Measurements from ENCODE around the gene NUP43.
A peak's percentile ranks its signal among the peaks of the same experiment; 100 is the strongest.

The NUP43 gene

GRCh38 chr6:149725785-149726184, 20.5 kb downstream of the NUP43 start:
- H3K4me3 Mint-ChIP-seq = no peak overlapping the region
- peaks cover 4% of the 10 kb centered on the region for H3K36me3 Mint-ChIP-seq
- peaks cover 18% of the 10 kb centered on the region for H3K4me1 Mint-ChIP-seq (ENCODE audit: low read depth)
- no peaks in the 10 kb centered on the region for H3K27me3 Mint-ChIP-seq
- no peak overlapping the region for H3K27ac Mint-ChIP-seq
- H3K9me3 Mint-ChIP-seq (ENCODE audit: low read depth) = no peaks in the 10 kb centered on the region

GRCh38 chr6:149723771-149724417, 22.4 kb downstream of the NUP43 start:
- peaks cover 19% of the 10 kb centered on the region for H3K4me1 Mint-ChIP-seq (ENCODE audit: low read depth)
- H3K27ac Mint-ChIP-seq = no peak overlapping the region
- no peaks in the 10 kb centered on the region for H3K9me3 Mint-ChIP-seq (ENCODE audit: low read depth)

DNA sequence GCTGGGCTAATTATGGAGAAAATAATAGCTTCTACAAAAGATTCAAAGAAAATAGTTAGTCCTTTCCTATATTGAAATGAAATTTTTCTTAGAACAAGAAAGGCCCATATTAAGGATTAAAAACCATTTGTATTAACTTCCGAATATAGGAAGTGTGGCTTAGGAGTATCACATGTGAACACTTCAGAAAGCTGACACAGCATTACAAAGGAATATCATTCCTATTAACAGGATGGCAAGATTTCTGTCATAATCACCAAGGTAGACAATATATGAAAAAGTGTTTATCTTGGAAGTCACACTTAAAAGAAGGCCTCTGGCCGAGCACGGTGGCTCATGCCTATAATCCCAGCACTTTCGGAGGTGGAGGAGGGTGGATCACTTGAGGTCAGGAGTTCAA, 23.1 kb downstream of the NUP43 start:
- Mint-ChIP-seq H3K4me3 (no peak overlapping the region), H3K4me1 (ENCODE audit: low read depth) (peaks cover 18% of the 10 kb centered on the region), H3K36me3 (no peaks in the 10 kb centered on the region), H3K27ac (no peak overlapping the region), H3K9me3 (ENCODE audit: low read depth) (no peaks in the 10 kb centered on the region), H3K27me3 (no peaks in the 10 kb centered on the region)

More at GRCh38 chr6:149723771-149724417, 22.4 kb downstream of the NUP43 start:
- H3K36me3 Mint-ChIP-seq = peaks cover 4% of the 10 kb centered on the region
- H3K4me3 Mint-ChIP-seq = no peak overlapping the region
- no peaks in the 10 kb centered on the region for H3K27me3 Mint-ChIP-seq

DNA sequence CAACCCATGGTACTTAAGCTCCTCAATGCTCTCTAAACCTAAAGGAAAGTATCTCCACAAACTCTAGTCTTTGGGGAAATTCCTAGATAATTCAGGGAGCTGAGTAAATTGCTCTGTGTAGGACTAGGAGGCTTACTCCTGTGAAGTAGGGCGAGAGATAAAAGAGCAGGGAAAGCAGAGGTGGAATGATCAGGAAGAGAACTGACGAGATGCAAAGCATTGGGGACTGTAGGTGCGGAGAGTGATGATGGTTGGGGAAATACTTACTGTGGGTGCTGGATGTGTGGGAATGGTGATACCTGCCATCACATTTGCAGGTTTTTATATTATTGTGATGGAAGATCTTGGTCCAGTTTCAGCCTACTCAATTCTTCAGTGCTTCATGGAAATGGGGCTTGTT, 26.8 kb downstream of the NUP43 start:
- peak overlapping the region; percentile 38 for H3K4me3 Mint-ChIP-seq
- no peaks in the 10 kb centered on the region for H3K27me3 Mint-ChIP-seq
- H3K27ac Mint-ChIP-seq = peak overlapping the region; percentile 37

DNA sequence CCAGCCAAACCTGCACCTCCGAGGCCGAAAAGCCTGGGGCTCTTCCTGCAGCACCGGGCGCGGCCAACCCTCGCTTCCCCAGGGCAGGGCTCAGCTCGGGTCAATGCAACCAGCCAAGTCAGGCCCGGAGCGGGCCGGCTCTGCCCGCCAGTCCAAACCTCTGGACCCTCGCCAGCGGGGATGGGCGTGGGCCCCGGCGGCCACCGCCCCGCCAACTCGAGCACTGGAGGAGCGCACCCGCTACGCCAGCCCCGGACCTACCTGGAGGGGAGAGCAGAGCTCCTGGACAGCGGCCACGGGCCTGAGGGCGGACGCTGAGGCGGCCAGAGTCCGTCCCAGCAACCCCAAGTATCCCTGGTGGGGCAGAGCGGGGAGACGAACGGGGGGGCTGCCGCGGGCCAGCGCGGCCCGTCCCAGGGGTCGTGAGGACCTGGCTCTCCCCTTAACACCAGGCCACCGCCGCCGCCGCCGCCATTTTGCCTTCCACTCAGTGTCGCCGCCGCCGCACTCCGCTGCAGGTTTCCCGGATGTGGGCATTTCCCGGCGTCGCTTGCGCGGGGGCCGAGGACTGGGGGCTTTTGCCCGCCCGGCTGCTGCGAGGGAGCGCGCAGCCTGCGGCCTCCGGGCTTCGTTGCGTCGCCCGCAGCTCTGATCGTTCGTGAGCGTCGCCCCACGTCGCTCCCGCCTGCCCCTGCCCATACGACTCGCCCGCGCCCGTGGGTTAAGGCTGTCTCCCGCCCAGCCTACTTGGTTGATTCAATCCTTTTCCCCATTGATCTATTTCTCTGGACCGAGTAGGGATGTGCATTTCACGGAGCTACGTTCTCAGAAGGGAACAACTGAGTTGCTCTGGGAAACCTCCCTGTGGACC, 28.5 kb downstream of the NUP43 start, which contains the start of gene LATS1:
Gene LATS1, minus strand, starts transcription at position 514 of the 871 bp plus-strand sequence. CDS start 15,975 bp downstream, outside the sequence.
- Mint-ChIP-seq H3K36me3 (peaks cover 2% of the 10 kb centered on the region), H3K27me3 (no peaks in the 10 kb centered on the region), H3K27ac (peak within 1 kb of the TSS; percentile 94), H3K9me3 (ENCODE audit: low read depth) (no peaks in the 10 kb centered on the region), H3K4me1 (ENCODE audit: low read depth) (peaks cover 39% of the 10 kb centered on the region), H3K4me3 (peak within 1 kb of the TSS; percentile 97)

More for the DNA sequence above, 26.8 kb downstream of the NUP43 start:
- Mint-ChIP-seq H3K4me1 (ENCODE audit: low read depth) (peaks cover 35% of the 10 kb centered on the region), H3K9me3 (ENCODE audit: low read depth) (no peaks in the 10 kb centered on the region), H3K36me3 (no peaks in the 10 kb centered on the region)

GRCh38 chr6:149717255-149717587, 29.1 kb downstream of the NUP43 start:
- Mint-ChIP-seq H3K9me3 (ENCODE audit: low read depth) (no peaks in the 10 kb centered on the region), H3K27me3 (no peaks in the 10 kb centered on the region), H3K4me1 (ENCODE audit: low read depth) (peaks cover 39% of the 10 kb centered on the region), H3K27ac (peak overlapping the region; percentile 94), H3K4me3 (peak overlapping the region; percentile 97), H3K36me3 (peaks cover 2% of the 10 kb centered on the region)

- no peaks in the 10 kb centered on the region for H3K27me3 Mint-ChIP-seq
- H3K9me3 Mint-ChIP-seq (ENCODE audit: low read depth) = no peaks in the 10 kb centered on the region
- peaks cover 2% of the 10 kb centered on the region for H3K36me3 Mint-ChIP-seq
- peak overlapping the region; percentile 94 for H3K27ac Mint-ChIP-seq
- H3K4me3 Mint-ChIP-seq = peak overlapping the region; percentile 97
- peaks cover 43% of the 10 kb centered on the region for H3K4me1 Mint-ChIP-seq (ENCODE audit: low read depth)
These were observed 30.0 kb downstream of the NUP43 start for GRCh38 chr6:149716181-149716963.

GRCh38 chr6:149714442-149714841, 31.9 kb downstream of the NUP43 start:
- no peaks in the 10 kb centered on the region for H3K9me3 Mint-ChIP-seq (ENCODE audit: low read depth)
- no peak overlapping the region for H3K4me3 Mint-ChIP-seq
- peaks cover 2% of the 10 kb centered on the region for H3K36me3 Mint-ChIP-seq
- H3K4me1 Mint-ChIP-seq (ENCODE audit: low read depth) = peaks cover 53% of the 10 kb centered on the region
- no peaks in the 10 kb centered on the region for H3K27me3 Mint-ChIP-seq
- H3K27ac Mint-ChIP-seq = no peak overlapping the region

DNA sequence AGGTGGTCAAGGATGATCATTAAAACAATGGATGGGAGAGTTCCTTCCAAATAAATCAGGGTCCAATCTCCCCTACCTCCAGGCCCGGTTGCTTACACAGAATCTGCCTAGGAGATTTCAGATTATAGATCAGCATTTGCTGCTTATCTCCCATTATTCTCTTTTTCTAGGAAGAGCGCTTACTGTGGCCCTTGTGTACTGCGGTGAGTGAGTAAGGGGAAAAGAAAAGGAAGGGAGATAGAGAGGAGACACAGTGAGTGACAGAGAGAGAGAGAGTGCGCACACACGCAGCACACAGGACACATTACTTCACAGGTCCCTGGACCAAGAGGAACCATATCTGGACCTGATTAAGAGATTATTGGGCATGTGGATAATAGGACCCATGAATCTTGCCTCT, 34.6 kb downstream of the NUP43 start:
- no peaks in the 10 kb centered on the region for H3K9me3 Mint-ChIP-seq (ENCODE audit: low read depth)
- peaks cover 62% of the 10 kb centered on the region for H3K4me1 Mint-ChIP-seq (ENCODE audit: low read depth)
- peak overlapping the region; percentile 28 for H3K4me3 Mint-ChIP-seq
- peaks cover 2% of the 10 kb centered on the region for H3K36me3 Mint-ChIP-seq
- H3K27ac Mint-ChIP-seq = peak overlapping the region; percentile 66
- H3K27me3 Mint-ChIP-seq = no peaks in the 10 kb centered on the region

GRCh38 chr6:149701714-149702113, 44.6 kb downstream of the NUP43 start:
- Mint-ChIP-seq H3K27me3 (no peaks in the 10 kb centered on the region), H3K27ac (no peak overlapping the region), H3K9me3 (ENCODE audit: low read depth) (no peaks in the 10 kb centered on the region), H3K4me3 (no peak overlapping the region), H3K4me1 (ENCODE audit: low read depth) (peaks cover 56% of the 10 kb centered on the region), H3K36me3 (no peaks in the 10 kb centered on the region)

DNA sequence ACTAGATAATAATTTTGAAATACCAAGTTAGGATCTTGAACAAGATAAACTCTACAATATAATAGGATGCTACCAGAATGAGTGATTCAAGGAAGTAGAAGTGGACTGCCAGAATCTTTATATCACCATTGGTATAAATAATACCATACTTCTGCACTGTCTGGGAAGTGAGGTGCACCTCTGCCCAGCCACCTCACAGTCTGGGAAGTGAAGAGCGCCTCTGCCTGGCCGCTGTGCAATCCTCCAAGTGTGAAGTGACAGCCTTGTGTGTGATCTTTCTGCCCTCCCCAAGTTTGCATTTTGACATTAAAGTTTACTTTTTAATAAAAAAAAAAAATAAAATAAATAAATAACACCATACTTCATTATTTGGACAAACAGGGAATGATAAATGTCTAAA, 47.2 kb downstream of the NUP43 start:
- Mint-ChIP-seq H3K4me1 (ENCODE audit: low read depth) (peaks cover 48% of the 10 kb centered on the region), H3K27ac (no peak overlapping the region), H3K4me3 (no peak overlapping the region), H3K36me3 (no peaks in the 10 kb centered on the region), H3K27me3 (no peaks in the 10 kb centered on the region), H3K9me3 (ENCODE audit: low read depth) (no peaks in the 10 kb centered on the region)

DNA sequence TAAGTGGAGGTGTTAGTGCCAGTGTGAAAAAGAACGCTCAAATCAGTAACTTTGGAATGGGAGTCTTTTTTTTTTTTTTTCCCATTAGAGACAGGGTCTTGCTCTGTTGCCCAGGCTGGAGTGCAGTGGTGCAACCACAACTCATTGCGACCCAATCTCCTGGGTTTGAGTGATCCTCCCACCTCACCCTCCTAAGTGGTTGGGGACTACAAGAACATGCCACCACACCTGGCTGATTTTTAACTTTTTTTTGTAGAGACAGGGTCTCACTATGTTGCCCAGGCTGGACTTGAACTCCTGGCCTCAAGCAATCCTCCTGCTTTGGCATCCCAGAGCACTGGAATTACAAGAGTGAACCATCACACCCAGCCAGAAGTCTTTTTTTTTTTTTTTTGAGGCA, 48.2 kb downstream of the NUP43 start:
- Mint-ChIP-seq H3K36me3 (no peaks in the 10 kb centered on the region), H3K9me3 (ENCODE audit: low read depth) (no peaks in the 10 kb centered on the region), H3K4me1 (ENCODE audit: low read depth) (peaks cover 42% of the 10 kb centered on the region), H3K4me3 (no peak overlapping the region), H3K27me3 (no peaks in the 10 kb centered on the region), H3K27ac (no peak overlapping the region)

- H3K9me3 Mint-ChIP-seq (ENCODE audit: low read depth) = no peaks in the 10 kb centered on the region
- no peak overlapping the region for H3K4me3 Mint-ChIP-seq
- no peaks in the 10 kb centered on the region for H3K36me3 Mint-ChIP-seq
- H3K27me3 Mint-ChIP-seq = no peaks in the 10 kb centered on the region
- peak overlapping the region; percentile 58 for H3K27ac Mint-ChIP-seq
- H3K4me1 Mint-ChIP-seq (ENCODE audit: low read depth) = peaks cover 39% of the 10 kb centered on the region
These were observed 49.4 kb downstream of the NUP43 start for GRCh38 chr6:149696901-149697300.

DNA sequence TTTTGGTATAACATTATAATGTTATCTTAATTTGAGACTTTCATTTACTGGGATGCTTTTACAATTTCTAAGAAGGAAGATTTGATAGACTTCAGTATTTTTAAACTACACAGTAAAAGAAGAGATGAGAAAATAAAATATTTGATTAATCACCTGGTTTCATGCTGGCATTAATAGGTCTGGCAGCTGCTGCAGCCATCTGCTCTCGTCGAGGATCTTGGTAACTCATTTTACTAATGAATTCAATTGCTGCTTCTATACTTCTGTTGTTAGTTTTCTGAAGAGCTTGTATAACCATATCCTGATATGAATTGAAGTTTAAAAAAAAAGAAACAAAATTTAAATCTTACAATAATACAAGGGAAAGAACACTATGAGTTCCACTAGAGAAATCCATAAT, 51.4 kb downstream of the NUP43 start:
- no peaks in the 10 kb centered on the region for H3K27me3 Mint-ChIP-seq
- no peaks in the 10 kb centered on the region for H3K36me3 Mint-ChIP-seq
- H3K4me1 Mint-ChIP-seq (ENCODE audit: low read depth) = peaks cover 33% of the 10 kb centered on the region
- H3K4me3 Mint-ChIP-seq = no peak overlapping the region
- H3K27ac Mint-ChIP-seq = no peak overlapping the region
- H3K9me3 Mint-ChIP-seq (ENCODE audit: low read depth) = no peaks in the 10 kb centered on the region

DNA sequence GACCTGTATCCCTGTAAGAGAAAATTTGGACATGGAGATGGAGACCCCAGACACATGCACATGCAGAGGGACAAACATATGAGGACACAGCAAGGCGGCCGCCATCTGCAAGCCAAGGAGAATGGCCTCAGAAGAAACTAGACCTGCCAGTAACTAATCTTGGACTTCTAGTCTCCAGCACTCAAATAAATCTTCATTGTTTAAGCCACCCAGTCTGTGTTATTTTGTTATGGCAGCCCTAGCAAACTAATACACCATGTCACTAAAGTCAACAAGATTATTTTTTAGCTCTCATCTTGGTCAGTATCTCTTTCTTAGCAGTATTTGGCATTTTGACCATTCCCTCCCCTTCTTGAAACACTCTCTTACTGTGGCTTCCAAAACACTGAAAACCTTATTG, 55.1 kb downstream of the NUP43 start:
- peaks cover 4% of the 10 kb centered on the region for H3K36me3 Mint-ChIP-seq
- H3K27me3 Mint-ChIP-seq = no peaks in the 10 kb centered on the region
- no peak overlapping the region for H3K4me3 Mint-ChIP-seq
- no peaks in the 10 kb centered on the region for H3K9me3 Mint-ChIP-seq (ENCODE audit: low read depth)
- H3K4me1 Mint-ChIP-seq (ENCODE audit: low read depth) = peaks cover 25% of the 10 kb centered on the region
- no peak overlapping the region for H3K27ac Mint-ChIP-seq

Measured in activated naive CD8-positive, alpha-beta T cell (primary cell).